CD1c-positive myeloid dendritic cell (primary cell): ENCODE data around the gene GALNT2.

Experiments
- DNase-seq: peaks from one replicate; pipeline ENCODE4 v3.0.0-alpha.2; 2016; ENCODE audit errors: extremely low spot score

Gene GALNT2

GRCh38 chr1:230210326-230210980 lies 143.4 kb downstream of the GALNT2 start:
- no peak for DNase-seq

DNA sequence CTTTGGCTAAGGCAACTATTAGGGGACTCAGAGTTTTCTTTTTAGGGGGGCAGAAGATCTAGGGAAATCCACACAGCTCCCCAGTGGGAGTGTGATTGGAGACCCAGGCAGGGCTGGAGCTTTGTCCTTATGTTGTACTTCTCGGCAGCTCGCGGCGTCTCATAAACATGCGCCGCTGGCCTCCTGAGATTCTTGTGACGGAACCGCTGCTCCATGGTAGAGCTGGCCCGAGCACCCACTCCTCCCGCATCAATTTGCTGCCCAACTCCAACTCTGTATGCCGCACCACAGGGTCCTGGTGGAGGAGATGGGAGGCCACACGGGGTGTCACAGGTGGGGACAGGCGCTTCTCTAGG lies 143.9 kb downstream of the GALNT2 start:
- DNase-seq = no peak

DNA sequence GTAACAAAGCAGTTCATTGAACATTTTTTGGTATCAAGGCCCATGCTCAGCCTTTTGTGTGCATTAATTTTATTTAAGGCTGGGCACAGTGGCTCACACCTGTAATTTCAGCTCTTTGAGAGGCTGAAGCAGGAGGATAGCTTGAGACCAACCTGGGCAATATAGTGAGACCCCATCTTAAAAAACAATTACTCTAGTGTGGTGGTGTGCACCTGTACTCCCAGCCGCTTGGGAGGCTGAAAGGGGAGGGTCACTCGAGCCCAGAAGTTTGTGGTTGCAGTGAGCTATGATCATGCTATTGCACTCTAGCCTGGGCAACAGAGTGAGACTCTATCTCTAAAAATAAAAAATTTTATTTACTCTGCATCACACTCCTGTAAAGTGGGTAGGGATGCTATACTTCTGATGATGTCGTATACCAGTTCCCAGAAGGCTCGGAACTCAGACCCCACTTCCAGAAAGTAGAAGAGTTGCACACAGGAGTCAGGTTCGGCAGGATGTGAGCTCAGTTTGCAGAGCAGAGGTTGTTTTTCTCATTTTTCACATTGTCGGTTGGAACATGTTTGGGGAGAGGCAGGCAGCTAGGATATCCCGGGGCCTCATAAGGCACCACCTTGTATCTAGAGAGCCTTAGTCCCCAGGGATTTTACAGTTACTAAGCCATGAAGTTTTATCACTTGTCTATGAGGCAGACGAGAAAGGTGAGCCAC lies 144.6 kb downstream of the GALNT2 start:
- DNase-seq = no peak

GRCh38 chr1:230212405-230212936 lies 145.4 kb downstream of the GALNT2 start:
- peak; percentile 50 for DNase-seq

GRCh38 chr1:230215031-230215430 lies 148.0 kb downstream of the GALNT2 start:
- DNase-seq = no peak

GRCh38 chr1:230215529-230215928 lies 148.5 kb downstream of the GALNT2 start:
- DNase-seq = no peak

- no peak for DNase-seq
Observed at GRCh38 chr1:230216896-230217295, 149.9 kb downstream of the GALNT2 start.

GRCh38 chr1:230218667-230219066 lies 151.6 kb downstream of the GALNT2 start:
- DNase-seq = no peak

DNA sequence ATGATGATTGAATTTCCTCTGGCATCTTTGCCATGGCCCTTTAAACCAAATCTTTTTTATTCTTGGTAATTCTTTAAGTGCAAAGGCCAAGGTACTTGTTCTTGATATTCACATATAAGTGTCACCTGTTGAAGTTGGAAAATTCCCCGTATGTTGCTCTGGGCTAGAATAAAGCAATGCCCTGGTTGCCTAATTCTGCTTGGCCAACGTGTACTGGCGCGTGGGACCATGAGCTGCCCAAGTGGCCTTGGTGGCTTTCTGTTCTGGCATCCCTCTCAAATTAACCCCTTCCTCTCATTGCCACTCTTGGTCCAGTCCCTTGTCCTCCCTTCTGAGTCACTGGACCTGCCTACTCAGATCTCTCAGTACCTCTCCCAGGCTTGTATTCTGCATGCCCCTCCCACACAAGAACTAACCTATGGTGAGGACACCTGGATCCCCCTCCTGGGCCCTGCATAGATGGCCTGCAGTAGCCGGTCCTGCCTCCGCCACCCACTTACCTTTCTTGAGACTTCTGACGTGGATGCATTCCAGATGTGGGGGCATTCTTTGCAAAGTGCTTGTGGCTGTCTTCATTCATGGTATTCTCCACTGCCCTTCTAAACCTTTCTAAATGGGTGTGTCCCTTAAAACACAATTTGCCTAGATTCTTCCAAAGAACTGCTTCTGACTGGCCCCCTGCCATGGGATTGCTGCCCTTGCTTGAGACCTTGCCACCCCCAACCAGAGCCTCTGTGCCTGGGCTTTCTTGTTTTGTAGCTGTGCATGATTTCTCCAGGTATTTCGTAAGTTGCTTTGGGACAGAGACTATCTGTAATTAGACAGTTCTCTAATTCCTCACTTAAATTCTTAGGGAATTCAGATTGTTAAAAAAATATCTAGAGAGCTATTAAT lies 152.4 kb downstream of the GALNT2 start:
- DNase-seq = no peak

DNA sequence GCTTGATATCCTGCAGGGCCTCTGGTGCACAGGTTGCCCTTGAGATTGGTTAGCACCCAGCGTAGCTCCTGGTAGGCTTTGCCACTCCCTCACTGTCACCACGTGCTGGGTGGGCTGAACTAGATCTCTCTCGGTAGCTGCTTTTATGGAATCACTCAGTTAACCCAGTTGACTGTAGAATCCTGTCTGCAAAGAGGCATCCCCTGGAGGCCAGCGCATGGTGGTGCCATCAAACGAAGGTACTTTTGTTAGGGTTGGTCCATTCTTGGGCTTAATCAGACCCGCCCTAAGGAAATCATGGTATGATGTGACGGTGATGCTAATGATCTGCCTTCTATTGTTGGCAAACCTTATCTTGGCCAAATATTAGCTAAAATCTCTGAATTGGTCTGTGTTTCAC lies 153.4 kb downstream of the GALNT2 start:
- no peak for DNase-seq

DNA sequence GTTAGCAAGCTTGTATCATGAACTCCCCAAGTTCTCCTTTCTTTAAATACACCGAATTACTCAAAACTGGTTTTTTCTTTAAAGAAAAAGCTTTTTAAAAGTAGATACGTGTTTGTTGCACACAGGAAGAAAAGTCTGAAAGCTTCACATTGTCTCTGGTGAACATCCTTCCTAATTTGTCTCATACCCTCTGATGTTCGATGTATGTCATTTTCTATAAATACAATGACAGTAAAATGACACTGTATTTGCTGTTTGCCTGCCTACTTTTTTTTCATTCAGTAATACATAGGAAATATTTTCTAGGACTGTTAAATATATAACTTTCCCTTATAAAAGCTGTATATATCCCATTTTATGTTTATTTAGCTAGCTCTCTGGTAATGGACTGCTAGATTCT lies 153.9 kb downstream of the GALNT2 start:
- no peak for DNase-seq

DNA sequence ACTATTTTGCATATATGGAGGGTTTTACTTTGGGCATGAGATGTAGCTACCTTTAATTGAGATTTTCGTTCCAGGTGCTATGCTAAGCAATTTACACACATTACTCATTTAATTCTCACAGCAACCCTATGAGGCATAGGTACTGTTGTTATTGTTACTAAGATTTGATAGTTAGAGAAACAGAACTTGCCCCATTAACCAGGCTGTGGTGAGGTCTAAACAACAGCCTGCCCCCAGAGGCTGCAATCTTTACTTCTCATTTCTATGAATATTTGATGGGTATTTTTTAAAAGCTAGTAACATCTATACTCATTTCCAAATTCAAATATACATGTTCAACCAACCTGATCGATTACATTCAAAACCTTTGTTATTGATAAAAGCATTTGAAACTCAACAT lies 155.6 kb downstream of the GALNT2 start:
- DNase-seq = no peak

DNA sequence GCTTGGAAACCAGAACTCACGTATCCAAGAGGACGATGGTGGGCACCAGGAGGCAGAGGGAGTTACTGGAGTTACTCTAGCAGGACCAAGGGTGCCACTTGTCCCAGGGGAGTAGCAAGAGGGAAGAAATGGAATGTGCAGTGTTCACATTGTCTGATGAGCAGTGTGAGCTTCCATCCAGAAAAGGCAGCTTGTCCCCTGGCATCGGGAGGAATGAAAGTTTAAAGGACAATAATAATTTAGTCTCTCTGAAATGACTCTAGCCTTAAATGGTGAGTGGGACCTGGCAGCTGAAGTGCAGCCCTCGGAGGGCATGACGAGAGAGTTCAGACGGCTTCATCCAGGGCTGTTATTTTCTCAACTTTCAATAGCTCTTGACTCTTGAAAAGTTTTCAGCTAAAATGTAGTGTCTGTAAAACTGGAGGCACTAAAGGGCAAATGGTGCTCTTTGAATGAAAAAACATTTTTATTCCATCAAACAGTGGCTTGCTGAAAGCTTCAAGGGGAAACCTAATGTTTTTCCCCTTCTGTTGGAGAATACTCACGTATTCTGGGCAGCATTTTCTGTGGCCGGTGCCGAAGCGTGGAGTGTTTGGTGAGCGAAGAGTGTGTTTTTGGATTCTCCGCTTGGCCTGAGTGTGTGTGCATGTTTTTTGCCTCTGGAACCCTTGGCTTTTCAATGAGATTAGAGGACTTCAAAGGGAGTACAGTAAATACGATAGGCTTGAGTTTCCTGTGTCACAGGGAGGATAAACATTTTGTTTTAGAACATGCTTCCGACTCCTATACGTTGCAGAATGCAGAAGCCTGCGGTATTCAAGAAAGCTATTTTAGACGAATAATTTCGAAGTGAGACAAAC lies 157.3 kb downstream of the GALNT2 start:
- DNase-seq = no peak

- no peak for DNase-seq
Observed at GRCh38 chr1:230226007-230226800, 159.2 kb downstream of the GALNT2 start.

GRCh38 chr1:230226814-230227213 lies 159.8 kb downstream of the GALNT2 start:
- DNase-seq = no peak

- DNase-seq = no peak
Observed at GRCh38 chr1:230228236-230228897, 161.3 kb downstream of the GALNT2 start.

GRCh38 chr1:230230273-230230672 lies 163.2 kb downstream of the GALNT2 start:
- DNase-seq = no peak

GRCh38 chr1:230230948-230231773 lies 164.1 kb downstream of the GALNT2 start:
- peak; percentile 13 for DNase-seq

- peak; percentile 77 for DNase-seq
Observed at GRCh38 chr1:230231774-230232145, 164.7 kb downstream of the GALNT2 start.
